Stimulated activated naive CD8-positive, alpha-beta T cell treated with anti-CD3 and anti-CD28 coated beads, Interleukin-15, amount 100 ng/mL, for 72 hours (primary cell): ENCODE measurements around the gene GARIN6.

Experiments
- ATAC-seq: fragments of 150-1000 bp; cut with Tn5 transposase; 2 replicates; pipeline ENCODE4 v1.10.0; 2021; ENCODE audit warnings: mild to moderate bottlenecking, moderate library complexity
- DNase-seq, 2 donors: peaks; one replicate each; pipeline ENCODE4 v3.0.0; 2021 to 2022
- H3K27ac Mint-ChIP-seq, 2 donors: one replicate each; pipeline ENCODE4 v1.8.0; 2022; ENCODE audit warnings: mild to moderate bottlenecking in 2 of 2, mixed read lengths in 2 of 2, moderate library complexity in 2 of 2
- H3K27me3 Mint-ChIP-seq: one replicate; pipeline ENCODE4 v1.8.0; 2022; ENCODE audit warnings: mixed read lengths
- H3K4me1 Mint-ChIP-seq: one replicate; pipeline ENCODE4 v1.8.0; 2022; ENCODE audit warnings: mild to moderate bottlenecking, mixed read lengths
- H3K4me3 Mint-ChIP-seq, 2 donors: one replicate each; pipeline ENCODE4 v1.8.0; 2022; ENCODE audit warnings: mild to moderate bottlenecking in 2 of 2, mixed read lengths in 2 of 2, moderate library complexity in 1 of 2
- H3K9me3 Mint-ChIP-seq, 2 donors: one replicate each; pipeline ENCODE4 v1.8.0; 2022; ENCODE audit warnings: mixed read lengths in 2 of 2

Gene GARIN6

DNA sequence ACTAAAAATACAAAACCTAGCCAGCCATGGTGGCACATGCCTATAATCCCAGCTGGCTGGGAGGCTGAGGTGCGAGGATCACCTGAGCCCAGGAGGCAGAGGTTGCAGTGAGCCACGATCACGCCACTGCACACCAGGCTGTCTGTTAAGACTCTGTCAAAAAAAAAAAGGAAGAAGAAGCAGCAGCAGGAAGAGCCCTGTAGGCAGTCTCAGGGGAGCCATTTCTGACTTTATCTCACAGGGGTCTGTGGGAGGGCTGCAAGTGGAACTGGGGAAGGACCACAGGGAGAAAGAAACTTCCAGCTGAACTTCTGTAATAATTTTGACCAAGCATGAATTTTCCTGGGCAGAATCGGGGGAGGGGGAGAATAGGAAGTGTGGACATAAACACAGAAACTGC is 32.7 kb downstream of the GARIN6 start:
- no peaks in the 10 kb centered on the region for H3K27me3 Mint-ChIP-seq
- H3K4me3 Mint-ChIP-seq = no peak overlapping the region
- peaks cover 15 to 35% of the 10 kb centered on the region in 2 donors for H3K9me3 Mint-ChIP-seq
- ATAC-seq (no peak), DNase-seq (no peak)
- H3K27ac Mint-ChIP-seq = no peak overlapping the region
- no peaks in the 10 kb centered on the region for H3K4me1 Mint-ChIP-seq

GRCh38 chr12:99686142-99686541 is 38.6 kb downstream of the GARIN6 start:
- Mint-ChIP-seq H3K27me3 (no peaks in the 10 kb centered on the region), H3K27ac (no peak overlapping the region), H3K9me3 (peaks cover 15 to 34% of the 10 kb centered on the region in 2 donors), H3K4me1 (no peaks in the 10 kb centered on the region), H3K4me3 (no peak overlapping the region)
- ATAC-seq = no peak
- DNase-seq = no peak

DNA sequence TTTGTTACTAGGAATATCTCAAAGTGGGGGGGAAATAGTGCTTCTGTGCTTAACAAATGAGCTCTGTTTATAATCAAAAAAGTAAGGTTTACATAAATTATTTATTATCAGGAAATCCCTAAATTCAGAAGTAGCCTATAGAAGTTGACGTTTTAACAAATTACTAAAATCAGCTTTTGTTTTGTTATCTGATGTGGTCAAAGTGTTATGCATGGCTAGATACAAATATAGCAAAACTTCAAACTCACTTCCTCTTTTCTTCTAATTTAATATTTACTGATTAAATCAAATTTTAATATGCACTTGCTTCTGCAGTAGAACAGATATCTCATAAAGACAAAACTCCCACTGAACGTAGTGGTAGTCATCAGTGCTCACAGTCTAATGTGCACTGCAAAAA is 47.5 kb downstream of the GARIN6 start:
- H3K4me1 Mint-ChIP-seq = no peaks in the 10 kb centered on the region
- no peak overlapping the region for H3K4me3 Mint-ChIP-seq
- ATAC-seq (no peak), DNase-seq (no peak)
- no peaks in the 10 kb centered on the region for H3K27me3 Mint-ChIP-seq
- peaks cover 14 to 23% of the 10 kb centered on the region in 2 donors for H3K9me3 Mint-ChIP-seq
- no peak overlapping the region for H3K27ac Mint-ChIP-seq
